ACC112 (cell line): Measurements from ENCODE around the gene TCF7L2.

Experiments
- H2AFZ ChIP-seq: fragments of 200-600 bp; sonication (generic); one replicate; pipeline ENCODE4 v1.6.0; 2017; ENCODE audit warnings: antibody characterized with exemption, low read length; ENCODE audit not compliant: unreplicated experiment
- H3K27ac ChIP-seq: fragments of 200-600 bp; sonication (generic); 2 replicates; pipeline ENCODE4 v1.5.1; 2014; ENCODE audit warnings: low read depth, mild to moderate bottlenecking, antibody characterized with exemption, low read length, moderate library complexity
- H3K27me3 ChIP-seq: fragments of 200-600 bp; sonication (generic); 2 replicates; pipeline ENCODE4 v1.6.1; 2014; ENCODE audit warnings: mild to moderate bottlenecking, antibody characterized with exemption, low read length, moderate library complexity, mixed read lengths; ENCODE audit not compliant: insufficient read depth
- H3K36me3 ChIP-seq: fragments of 200-600 bp; sonication (generic); 2 replicates; pipeline ENCODE4 v1.6.1; 2016; ENCODE audit warnings: mild to moderate bottlenecking, antibody characterized with exemption, low read length, moderate library complexity, mixed read lengths; ENCODE audit not compliant: insufficient read depth
- H3K4me1 ChIP-seq: fragments of 200-600 bp; sonication (generic); one replicate; pipeline ENCODE4 v1.6.1; 2016; ENCODE audit warnings: low read length, mixed read lengths; ENCODE audit not compliant: insufficient read depth, unreplicated experiment, control insufficient read depth
- H3K4me3 ChIP-seq: fragments of 200-600 bp; sonication (generic); 2 replicates; pipeline ENCODE4 v1.5.1; 2014; ENCODE audit warnings: mild to moderate bottlenecking, low read depth, low read length
- H3K79me2 ChIP-seq: fragments of 200-600 bp; sonication (generic); one replicate; pipeline ENCODE4 v1.6.0; 2016; ENCODE audit warnings: low read length; ENCODE audit not compliant: control insufficient read depth, unreplicated experiment, insufficient read depth

The TCF7L2 gene

DNA sequence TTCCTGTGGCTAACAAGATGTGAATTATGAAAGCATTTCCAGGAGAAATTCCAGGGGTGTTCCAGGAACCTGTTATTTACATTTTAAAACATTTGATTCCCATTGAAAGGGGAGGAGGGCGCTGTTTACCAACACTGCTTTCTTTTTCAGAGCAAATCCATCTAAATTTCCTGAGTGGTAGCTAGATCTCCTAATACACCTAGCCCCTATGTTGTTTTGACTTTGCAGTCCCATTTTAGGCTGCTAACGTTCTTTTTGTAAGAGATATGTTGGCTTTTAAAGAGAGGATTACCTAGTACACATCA, 130.8 kb downstream of the TCF7L2 start:
- Histone ChIP-seq H3K36me3 (no peaks in the 10 kb centered on the region), H3K27me3 (no peaks in the 10 kb centered on the region), H3K27ac (no peak overlapping the region), H3K4me3 (no peak overlapping the region), H3K4me1 (peaks cover 10% of the 10 kb centered on the region), H2AFZ (no peak overlapping the region), H3K79me2 (peaks cover 9% of the 10 kb centered on the region)

DNA sequence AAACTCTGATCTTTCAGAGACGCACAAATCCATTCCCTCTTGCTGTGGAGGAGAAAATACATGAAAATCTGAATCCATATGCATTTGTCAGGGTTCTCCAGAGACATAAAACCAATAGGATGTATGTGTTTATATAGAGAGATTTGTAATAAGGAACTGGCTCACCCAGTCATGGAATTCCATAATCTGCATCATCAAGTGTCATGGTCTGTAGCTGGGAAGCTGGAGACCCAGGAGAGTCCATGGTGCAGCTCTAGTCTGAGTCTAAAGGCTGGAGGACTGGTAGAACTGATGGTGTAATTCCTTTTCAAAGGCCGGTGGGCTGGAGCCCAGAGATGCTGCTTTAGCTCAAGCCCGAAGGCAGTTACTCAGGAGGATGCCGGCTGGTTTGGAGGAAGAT, 134.0 kb downstream of the TCF7L2 start:
- no peaks in the 10 kb centered on the region for H3K27me3 ChIP-seq
- H3K36me3 ChIP-seq: no peaks in the 10 kb centered on the region
- no peak overlapping the region for H3K4me3 ChIP-seq
- peaks cover 34% of the 10 kb centered on the region for H3K4me1 ChIP-seq
- no peak overlapping the region for H2AFZ ChIP-seq
- H3K79me2 ChIP-seq: peaks cover 14% of the 10 kb centered on the region
- no peak overlapping the region for H3K27ac ChIP-seq

DNA sequence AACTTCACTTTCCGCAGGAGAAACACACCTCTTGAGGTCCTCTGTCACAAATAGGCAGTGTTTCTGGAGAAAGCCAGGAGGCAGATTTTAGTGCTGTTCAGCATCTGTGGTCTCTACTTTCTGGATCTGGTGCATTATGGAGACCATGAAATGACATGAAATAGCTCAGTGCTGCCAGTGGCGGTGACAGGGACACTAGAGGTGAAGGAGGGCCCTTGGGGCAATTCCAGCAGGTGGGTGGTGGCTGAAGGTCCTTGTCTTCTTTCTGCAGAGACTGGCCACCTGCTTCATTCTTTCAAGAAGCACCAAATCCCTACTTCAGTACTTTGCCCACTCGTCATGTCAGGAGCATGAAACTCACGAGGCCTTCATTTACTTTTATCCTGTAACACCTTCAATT, 135.7 kb downstream of the TCF7L2 start:
- Histone ChIP-seq H3K79me2 (peaks cover 14% of the 10 kb centered on the region), H3K27ac (peak overlapping the region; percentile 87; the same call in 1 of the 2 replicates), H3K27me3 (no peaks in the 10 kb centered on the region), H3K4me1 (peaks cover 34% of the 10 kb centered on the region), H2AFZ (no peak overlapping the region), H3K4me3 (no peak overlapping the region), H3K36me3 (no peaks in the 10 kb centered on the region)

DNA sequence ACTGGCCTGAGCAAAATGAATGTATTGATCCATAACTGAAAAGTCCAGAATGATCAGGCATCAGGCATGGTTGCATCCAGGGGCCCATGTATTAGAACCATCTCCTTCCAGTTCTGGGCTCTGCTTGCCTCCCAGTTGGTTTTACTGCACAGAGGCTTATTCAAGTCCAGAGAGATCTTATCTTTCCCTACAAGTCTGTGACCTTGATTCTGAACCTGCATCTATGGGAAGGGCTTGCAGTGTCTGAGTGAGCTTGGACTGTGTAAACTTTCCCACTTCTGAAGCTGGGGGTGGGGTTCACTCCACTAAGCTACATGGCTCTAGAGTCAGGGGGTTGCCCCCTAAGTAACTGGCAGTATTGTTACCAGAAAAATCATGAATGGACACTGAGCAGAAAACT, 136.2 kb downstream of the TCF7L2 start:
- peaks cover 14% of the 10 kb centered on the region for H3K79me2 ChIP-seq
- H2AFZ ChIP-seq: no peak overlapping the region
- no peaks in the 10 kb centered on the region for H3K27me3 ChIP-seq
- H3K27ac ChIP-seq: peak overlapping the region; percentile 87
- H3K4me3 ChIP-seq: no peak overlapping the region
- no peaks in the 10 kb centered on the region for H3K36me3 ChIP-seq
- H3K4me1 ChIP-seq: peaks cover 34% of the 10 kb centered on the region

DNA sequence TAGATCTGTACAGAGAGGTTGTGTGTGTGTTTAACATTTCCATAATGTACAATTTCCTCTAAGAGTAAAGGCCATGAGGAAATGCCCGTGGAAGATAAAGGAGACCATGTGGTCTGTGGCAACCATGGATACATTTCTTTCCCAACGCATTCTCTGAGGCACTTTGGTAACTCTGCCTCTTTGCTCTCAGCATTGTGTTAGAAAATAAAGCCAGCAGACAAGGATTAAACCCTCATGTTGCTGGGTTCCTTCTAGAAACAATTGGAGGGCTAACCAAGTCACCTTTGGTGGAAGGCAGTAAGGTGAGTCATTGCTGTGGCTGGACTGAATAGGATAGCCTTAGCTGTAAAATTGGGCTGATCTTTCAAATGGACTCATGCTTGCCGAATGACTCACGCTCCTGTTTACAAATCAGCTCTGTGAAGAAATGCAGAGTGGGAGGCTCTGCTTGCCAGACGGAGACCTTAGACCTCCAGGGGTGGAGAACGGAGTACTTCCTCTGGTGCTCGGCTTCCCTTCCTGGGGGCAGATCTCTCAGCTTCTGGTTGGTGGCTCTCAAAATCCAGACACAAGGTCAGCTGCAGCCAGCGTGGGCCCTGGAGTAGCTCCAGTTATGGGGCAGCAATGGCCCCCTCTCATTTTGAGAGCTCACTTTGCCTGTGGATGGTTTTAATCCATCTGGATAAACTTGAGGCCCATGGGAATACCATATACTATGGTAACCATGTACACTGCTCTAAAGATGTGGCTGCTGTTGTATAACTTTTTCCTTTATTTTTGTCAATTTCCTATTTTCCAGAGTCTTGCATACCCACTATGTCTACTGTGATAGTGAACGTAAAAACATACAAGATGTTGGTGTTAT, 137.3 kb downstream of the TCF7L2 start:
- Histone ChIP-seq H2AFZ (no peak overlapping the region), H3K4me1 (peaks cover 34% of the 10 kb centered on the region), H3K79me2 (peaks cover 21% of the 10 kb centered on the region), H3K4me3 (no peak overlapping the region), H3K27me3 (no peaks in the 10 kb centered on the region), H3K36me3 (0 out of 2 replicates have a peak, but pooled peaks cover 6% of the 10 kb centered on the region), H3K27ac (peak overlapping the region; percentile 87)

DNA sequence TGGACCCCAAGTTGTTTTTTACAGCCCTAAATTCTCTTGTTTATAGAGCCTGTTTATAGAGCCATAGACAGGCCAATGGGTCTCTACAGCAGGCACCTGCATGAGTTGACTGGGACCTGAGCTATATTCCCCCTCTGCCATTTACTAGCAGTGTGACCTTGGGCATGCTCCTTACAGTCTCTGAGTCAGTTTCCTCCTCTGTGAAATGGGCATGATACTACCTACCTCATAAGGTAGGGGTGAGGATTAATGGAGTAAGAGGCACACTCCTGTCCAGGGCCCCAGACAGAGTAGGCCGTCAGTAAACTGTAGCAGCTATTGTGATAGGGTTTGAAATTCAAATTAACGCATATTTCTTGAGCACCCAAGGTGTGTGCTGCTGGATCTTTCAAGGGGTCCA, 138.1 kb downstream of the TCF7L2 start:
- Histone ChIP-seq H3K4me1 (peaks cover 39% of the 10 kb centered on the region), H3K79me2 (peaks cover 27% of the 10 kb centered on the region)

DNA sequence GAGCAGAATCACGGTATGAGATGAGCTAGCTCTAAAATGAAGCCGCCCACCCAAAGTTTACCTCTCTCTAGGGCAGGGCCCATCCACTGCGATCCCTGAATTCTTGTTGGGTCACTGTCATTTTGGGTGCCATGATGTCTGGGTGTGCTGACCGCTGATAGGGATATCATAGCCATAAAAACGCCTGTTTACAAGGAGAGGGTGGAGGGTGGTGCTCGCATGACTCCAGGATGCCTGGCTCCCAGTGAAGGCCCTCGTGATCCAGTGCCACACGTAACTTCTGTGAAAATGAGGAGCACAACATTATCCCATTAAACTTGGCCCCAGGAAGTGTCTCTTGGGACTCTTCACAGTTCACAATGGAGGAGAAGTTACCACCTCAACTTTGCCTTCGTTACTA, 139.5 kb downstream of the TCF7L2 start:
- Histone ChIP-seq H3K79me2 (peaks cover 27% of the 10 kb centered on the region), H3K4me3 (no peak overlapping the region), H3K4me1 (peaks cover 44% of the 10 kb centered on the region), H2AFZ (no peak overlapping the region), H3K27me3 (no peaks in the 10 kb centered on the region), H3K27ac (no peak overlapping the region), H3K36me3 (peaks cover 6% of the 10 kb centered on the region; the same call in 1 of the 2 replicates)

More for the DNA sequence above, 138.1 kb downstream of the TCF7L2 start:
- 0 out of 2 replicates have a peak, but pooled peaks cover 6% of the 10 kb centered on the region for H3K36me3 ChIP-seq
- H3K4me3 ChIP-seq: no peak overlapping the region
- no peak overlapping the region for H2AFZ ChIP-seq
- H3K27ac ChIP-seq: peak overlapping the region; percentile 87
- no peaks in the 10 kb centered on the region for H3K27me3 ChIP-seq

DNA sequence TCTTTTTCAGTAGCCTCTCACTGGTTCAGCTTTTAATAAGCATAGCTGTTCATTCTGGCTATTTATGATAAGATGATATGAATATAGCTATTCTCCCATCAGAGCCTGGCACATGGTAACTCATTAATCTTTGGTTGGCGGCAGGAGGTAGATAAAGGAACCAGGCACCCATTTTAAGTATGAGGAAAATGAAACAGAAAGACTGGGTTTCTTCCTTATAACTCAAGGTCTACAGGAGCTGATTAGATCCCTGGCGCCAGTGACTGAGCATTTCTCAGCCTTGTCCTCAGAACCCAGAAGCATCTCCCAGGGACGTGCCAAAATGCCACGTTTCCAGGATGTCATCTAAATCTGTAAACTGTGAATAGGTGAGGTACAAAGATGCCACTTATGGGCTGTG, 141.9 kb downstream of the TCF7L2 start:
- Histone ChIP-seq H3K27me3 (no peaks in the 10 kb centered on the region), H3K36me3 (peaks cover 6% of the 10 kb centered on the region; the same call in 1 of the 2 replicates), H3K79me2 (peaks cover 25% of the 10 kb centered on the region), H3K4me3 (no peak overlapping the region), H2AFZ (no peak overlapping the region), H3K27ac (no peak overlapping the region), H3K4me1 (peaks cover 32% of the 10 kb centered on the region)

DNA sequence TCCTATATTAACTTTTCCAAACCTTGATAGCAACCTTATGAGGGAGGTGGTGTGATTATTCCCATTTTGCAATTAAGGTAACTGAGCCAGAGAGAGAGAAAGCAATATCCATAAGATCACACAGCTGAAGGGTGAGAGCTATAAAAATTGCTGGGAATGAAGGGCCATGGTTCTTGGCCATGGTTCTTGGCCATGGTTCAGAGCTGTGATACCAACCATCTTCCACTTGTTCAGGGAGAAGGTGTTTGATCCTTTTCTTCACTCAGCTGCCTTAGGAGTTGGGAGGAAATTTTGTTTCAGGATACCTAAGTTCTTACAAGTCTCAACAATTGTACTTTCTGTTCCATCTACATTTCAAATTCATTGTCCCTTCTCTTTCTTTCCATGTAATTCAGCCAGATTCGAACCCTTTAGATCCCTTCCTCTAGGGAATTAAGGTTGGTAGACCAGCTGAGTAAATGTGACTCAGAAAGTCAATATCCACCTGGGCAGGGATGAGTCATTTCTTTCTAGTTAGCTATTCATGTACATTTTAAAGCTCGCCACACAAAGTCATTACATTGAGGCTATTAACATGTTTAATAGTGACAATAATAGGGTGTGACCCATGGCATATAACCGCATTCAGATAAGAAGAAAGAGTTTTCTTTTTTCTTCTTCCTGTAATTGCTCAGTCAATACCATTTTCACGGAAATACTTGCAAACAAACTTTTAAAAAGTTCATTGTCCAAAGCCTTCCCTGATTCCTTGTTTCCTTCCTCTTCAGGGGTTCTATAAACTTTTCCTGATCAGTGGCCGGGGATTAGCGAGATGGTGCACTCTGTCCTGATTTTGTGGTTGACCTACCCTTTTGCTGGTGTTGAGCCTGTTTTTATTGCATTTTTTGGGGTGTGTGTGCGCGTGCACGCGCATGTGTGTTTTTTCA, 143.4 kb downstream of the TCF7L2 start:
- Histone ChIP-seq H2AFZ (no peak overlapping the region), H3K79me2 (peaks cover 19% of the 10 kb centered on the region), H3K36me3 (peaks cover 6% of the 10 kb centered on the region; the same call in 1 of the 2 replicates), H3K27ac (peak overlapping the region; percentile 77), H3K4me1 (peaks cover 18% of the 10 kb centered on the region), H3K27me3 (no peaks in the 10 kb centered on the region), H3K4me3 (peak overlapping the region; percentile 36; the same call in 1 of the 2 replicates)

DNA sequence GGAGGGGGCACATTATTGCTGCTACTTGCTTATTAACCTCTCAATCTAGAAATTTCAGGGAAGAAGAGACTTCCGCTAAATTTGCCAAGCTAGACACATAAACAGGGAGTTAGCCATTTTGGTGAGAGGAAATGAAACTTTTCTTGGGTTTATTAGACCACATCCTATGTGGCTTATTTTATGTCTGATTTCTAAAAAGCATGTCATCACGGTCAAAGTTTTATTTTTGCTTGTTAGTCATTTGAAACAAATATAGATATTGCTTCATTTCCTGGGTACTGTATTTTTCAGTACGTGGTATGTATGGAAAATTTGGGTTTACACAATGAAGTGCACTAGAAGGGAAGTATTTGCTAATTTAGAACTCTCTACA, 144.1 kb downstream of the TCF7L2 start:
- peaks cover 19% of the 10 kb centered on the region for H3K79me2 ChIP-seq

More for the DNA sequence above, 144.1 kb downstream of the TCF7L2 start:
- Histone ChIP-seq H3K27ac (peak overlapping the region; percentile 77), H3K27me3 (no peaks in the 10 kb centered on the region), H2AFZ (no peak overlapping the region), H3K4me1 (peaks cover 18% of the 10 kb centered on the region), H3K36me3 (peaks cover 6% of the 10 kb centered on the region; the same call in 1 of the 2 replicates), H3K4me3 (peak overlapping the region; percentile 36; the same call in 1 of the 2 replicates)
